IPS-15b (cell line): ENCODE measurements around the gene CD1B.
"Not testable (repeated sequence)": the region's sequence is repeated elsewhere in the genome, so short reads cannot be mapped to it uniquely, and the experiment has no call there.

Experiments
- H3K27me3 ChIP-seq: one replicate; pipeline ENCODE4 v1.6.1; 2013; ENCODE audit warnings: low read length; ENCODE audit not compliant: control insufficient read depth, insufficient read depth
- H3K36me3 ChIP-seq: one replicate; pipeline ENCODE4 v1.6.1; 2013; ENCODE audit warnings: low read length; ENCODE audit not compliant: control insufficient read depth, insufficient read depth
- H3K4me1 ChIP-seq: one replicate; pipeline ENCODE4 v1.6.1; 2013; ENCODE audit warnings: mild to moderate bottlenecking, low read length; ENCODE audit not compliant: control insufficient read depth, insufficient read depth
- H3K4me3 ChIP-seq: one replicate; pipeline ENCODE4 v1.5.1; 2013; ENCODE audit warnings: low read depth, low read length
- H3K9ac ChIP-seq: one replicate; pipeline ENCODE4 v1.6.1; 2013; ENCODE audit warnings: low read depth, mild to moderate bottlenecking, low read length
- H3K9me3 ChIP-seq: one replicate; pipeline ENCODE4 v1.6.1; 2013; ENCODE audit warnings: mild to moderate bottlenecking, low read length; ENCODE audit not compliant: control insufficient read depth, insufficient read depth

Gene CD1B

GRCh38 chr1:158331481-158332150, at the start of gene CD1B:
TSS of gene CD1B (minus strand) at chr1:158331531. CDS start at chr1:158331423, 108 bp downstream.
- no peaks in the 10 kb centered on the region for H3K4me1 ChIP-seq
- H3K4me3 ChIP-seq = no peak within 1 kb of the TSS
- no peaks in the 10 kb centered on the region for H3K27me3 ChIP-seq
- no peaks in the 10 kb centered on the region for H3K36me3 ChIP-seq
- H3K9ac ChIP-seq = no peak within 1 kb of the TSS
- no peaks in the 10 kb centered on the region for H3K9me3 ChIP-seq

GRCh38 chr1:158374860-158375259, 43.5 kb upstream of the CD1B start:
- Histone ChIP-seq H3K9ac (no peak overlapping the region), H3K9me3 (no peaks in the 10 kb centered on the region), H3K27me3 (no peaks in the 10 kb centered on the region), H3K36me3 (no peaks in the 10 kb centered on the region), H3K4me1 (no peaks in the 10 kb centered on the region), H3K4me3 (no peak overlapping the region)

- not testable (repeated sequence) for H3K9ac ChIP-seq, H3K4me1 ChIP-seq, H3K36me3 ChIP-seq, H3K9me3 ChIP-seq, H3K4me3 ChIP-seq, H3K27me3 ChIP-seq
Measured at GRCh38 chr1:158374101-158374500, 42.8 kb upstream of the CD1B start.

GRCh38 chr1:158371188-158371953, 40.0 kb upstream of the CD1B start:
- Histone ChIP-seq H3K4me3 (no peak overlapping the region), H3K9me3 (no peaks in the 10 kb centered on the region), H3K4me1 (no peaks in the 10 kb centered on the region), H3K36me3 (no peaks in the 10 kb centered on the region), H3K9ac (no peak overlapping the region), H3K27me3 (no peaks in the 10 kb centered on the region)

- no peaks in the 10 kb centered on the region for H3K4me1 ChIP-seq
Measured at GRCh38 chr1:158366783-158367182, 35.5 kb upstream of the CD1B start.

GRCh38 chr1:158362941-158363340, 31.6 kb upstream of the CD1B start:
- Histone ChIP-seq H3K9ac (no peak overlapping the region), H3K9me3 (no peaks in the 10 kb centered on the region), H3K4me1 (no peaks in the 10 kb centered on the region), H3K27me3 (no peaks in the 10 kb centered on the region), H3K36me3 (no peaks in the 10 kb centered on the region), H3K4me3 (no peak overlapping the region)

More at GRCh38 chr1:158366783-158367182, 35.5 kb upstream of the CD1B start:
- no peak overlapping the region for H3K4me3 ChIP-seq
- H3K36me3 ChIP-seq = no peaks in the 10 kb centered on the region
- H3K9ac ChIP-seq = no peak overlapping the region
- no peaks in the 10 kb centered on the region for H3K27me3 ChIP-seq
- H3K9me3 ChIP-seq = no peaks in the 10 kb centered on the region

GRCh38 chr1:158362482-158362881, 31.2 kb upstream of the CD1B start:
- Histone ChIP-seq H3K4me3 (no peak overlapping the region), H3K36me3 (no peaks in the 10 kb centered on the region), H3K27me3 (no peaks in the 10 kb centered on the region), H3K4me1 (no peaks in the 10 kb centered on the region), H3K9me3 (no peaks in the 10 kb centered on the region), H3K9ac (no peak overlapping the region)

- no peak overlapping the region for H3K4me3 ChIP-seq
- H3K27me3 ChIP-seq = no peaks in the 10 kb centered on the region
- H3K9me3 ChIP-seq = no peaks in the 10 kb centered on the region
- H3K36me3 ChIP-seq = no peaks in the 10 kb centered on the region
- no peaks in the 10 kb centered on the region for H3K4me1 ChIP-seq
- no peak overlapping the region for H3K9ac ChIP-seq
Measured at GRCh38 chr1:158357441-158357840, 26.1 kb upstream of the CD1B start.

GRCh38 chr1:158356616-158357015, 25.3 kb upstream of the CD1B start:
- no peak overlapping the region for H3K4me3 ChIP-seq
- no peaks in the 10 kb centered on the region for H3K27me3 ChIP-seq
- no peaks in the 10 kb centered on the region for H3K9me3 ChIP-seq
- H3K36me3 ChIP-seq = no peaks in the 10 kb centered on the region
- H3K9ac ChIP-seq = no peak overlapping the region
- H3K4me1 ChIP-seq = no peaks in the 10 kb centered on the region

- H3K9ac ChIP-seq = no peak overlapping the region
- no peaks in the 10 kb centered on the region for H3K9me3 ChIP-seq
- no peaks in the 10 kb centered on the region for H3K27me3 ChIP-seq
- H3K36me3 ChIP-seq = no peaks in the 10 kb centered on the region
- no peaks in the 10 kb centered on the region for H3K4me1 ChIP-seq
- no peak overlapping the region for H3K4me3 ChIP-seq
Measured at GRCh38 chr1:158355773-158356285, 24.5 kb upstream of the CD1B start.

GRCh38 chr1:158354255-158354654, 22.9 kb upstream of the CD1B start:
- H3K9me3 ChIP-seq = no peaks in the 10 kb centered on the region
- no peaks in the 10 kb centered on the region for H3K36me3 ChIP-seq
- no peaks in the 10 kb centered on the region for H3K27me3 ChIP-seq
- no peak overlapping the region for H3K9ac ChIP-seq
- H3K4me1 ChIP-seq = no peaks in the 10 kb centered on the region
- no peak overlapping the region for H3K4me3 ChIP-seq
